PC-3 (cell line): ENCODE data around the gene PLA2G7. TPM values are rescaled to one million over a fixed set of nuclear protein-coding genes. Genes with fewer than 3 reads are reported as not detected.
A peak's percentile ranks its signal among the peaks of the same experiment; 100 is the strongest.

Experiments
- ATAC-seq: fragments of 200-7000 bp; cut with Tn5 transposase; 2 replicates; pipeline ENCODE4 v1.9.1; 2020; ENCODE audit warnings: mild to moderate bottlenecking, moderate library complexity
- BruUV-seq: library from RNA; stranded (reverse); fragments of 400-500 nt; replicated peaks from 2 replicates; lab custom pipeline; 2021; lab: Mats Ljungman, UMichigan
- CTCF ChIA-PET: fragments of 300-600 bp; sonication (Branson Sonifier 250); formaldehyde crosslinking; loops from one replicate; lab custom pipeline; 2022; ENCODE audit warnings: antibody characterized with exemption; lab: Charles Lee
- POLR2A ChIA-PET: fragments of 300-600 bp; sonication (Branson Sonifier 250); formaldehyde crosslinking; loops from one replicate; lab custom pipeline; 2022; ENCODE audit warnings: antibody characterized with exemption; ENCODE audit not compliant: unreplicated experiment; lab: Charles Lee
- DNase-seq: peaks from one replicate; pipeline ENCODE4 v3.0.0-alpha.2; 2015
- H2AFZ ChIP-seq: fragments of 300-600 bp; sonication (generic); 2 replicates; pipeline ENCODE4 v1.6.0; 2016; ENCODE audit warnings: antibody characterized with exemption, low read length
- H3F3A ChIP-seq: fragments of 300-600 bp; sonication (generic); one replicate; pipeline ENCODE4 v1.6.0; 2017; ENCODE audit warnings: antibody characterized with exemption, low read length, control low read depth, mild to moderate bottlenecking; ENCODE audit not compliant: unreplicated experiment
- H3K27ac ChIP-seq: fragments of 300-600 bp; sonication (generic); 2 replicates; pipeline ENCODE4 v1.5.1; 2016; ENCODE audit warnings: mild to moderate bottlenecking, low read length
- H3K27me3 ChIP-seq: fragments of 300-600 bp; sonication (generic); 2 replicates; pipeline ENCODE4 v1.6.1; 2016; ENCODE audit warnings: low read length, mixed read lengths
- H3K36me3 ChIP-seq: fragments of 300-600 bp; sonication (generic); 2 replicates; pipeline ENCODE4 v1.6.1; 2016; ENCODE audit warnings: low read depth, mixed run types, low read length, mixed read lengths
- H3K4me1 ChIP-seq: fragments of 300-600 bp; sonication (generic); 2 replicates; pipeline ENCODE4 v1.5.1; 2016; ENCODE audit warnings: low read length; ENCODE audit not compliant: insufficient read depth
- H3K4me2 ChIP-seq: fragments of 300-600 bp; sonication (generic); 2 replicates; pipeline ENCODE4 v1.6.0; 2016; ENCODE audit warnings: low read length
- H3K4me3 ChIP-seq: fragments of 300-600 bp; sonication (generic); 2 replicates; pipeline ENCODE4 v1.5.1; 2016; ENCODE audit warnings: mild to moderate bottlenecking, low read length, mixed read lengths
- H3K79me2 ChIP-seq: fragments of 300-600 bp; sonication (generic); 2 replicates; pipeline ENCODE4 v1.6.1; 2017; ENCODE audit warnings: low read length, mixed read lengths
- H3K9ac ChIP-seq: fragments of 300-600 bp; sonication (generic); 2 replicates; pipeline ENCODE4 v1.6.0; 2016; ENCODE audit warnings: mild to moderate bottlenecking, low read length
- H3K9me2 ChIP-seq: fragments of 300-600 bp; sonication (generic); replicated peaks from 2 replicates; pipeline ENCODE4 v1.6.1; 2016; ENCODE audit warnings: mixed run types, low read length, mixed read lengths
- H3K9me3 ChIP-seq: fragments of 300-600 bp; sonication (generic); 2 replicates; pipeline ENCODE4 v1.6.1; 2016; ENCODE audit warnings: low read length, mixed read lengths
- H4K20me1 ChIP-seq: fragments of 300-600 bp; sonication (generic); 2 replicates; pipeline ENCODE4 v1.6.1; 2016; ENCODE audit warnings: low read length, mixed read lengths
- CTCF ChIP-seq: fragments of 300-600 bp; sonication (generic); conservative IDR thresholded peaks from 2 replicates; pipeline ENCODE4 v1.5.1; 2017; ENCODE audit warnings: antibody characterized with exemption, low read depth, mild to moderate bottlenecking, low read length
- EZH2 ChIP-seq: fragments of 300-600 bp; sonication (generic); IDR thresholded peaks from one replicate; pipeline ENCODE4 v1.6.1; 2017; ENCODE audit warnings: antibody characterized with exemption, mild to moderate bottlenecking, low read length; ENCODE audit not compliant: unreplicated experiment
- EZH2phosphoT487 ChIP-seq: fragments of 300-600 bp; sonication (generic); IDR thresholded peaks from 2 replicates; pipeline ENCODE4 v1.6.1; 2018; ENCODE audit warnings: mild to moderate bottlenecking, antibody characterized with exemption, low read length, borderline replicate concordance
- intact Hi-C: fragments of 100-400 bp; cut with micrococcal nuclease; formaldehyde crosslinking; loops from 2 replicates; pipeline ENCODE4 v1.9.0; 2023
- total RNA-seq: library from RNA; depleted of rRNA; stranded (reverse); fragments of >200 nt; gene quantifications from 2 replicates; pipeline ENCODE4 v1.2.3, GENCODE V29; 2014

The PLA2G7 gene
- total RNA-seq, 1 experiment from 2014 or later = 2.9 TPM

GRCh38 chr6:46719099-46719498 lies 16.1 kb downstream of the PLA2G7 start:
- H3K9me2 ChIP-seq = no peaks in the 10 kb centered on the region
- no peak overlapping the region for H3K4me3 ChIP-seq
- H3K9ac ChIP-seq = peak overlapping the region; percentile 63
- DNase-seq (peak; percentile 98), ATAC-seq (peak; percentile 81)
- no peak overlapping the region for H2AFZ ChIP-seq
- no TSS peak for BruUV-seq
- no peaks in the 10 kb centered on the region for H3K9me3 ChIP-seq
- H3K4me1 ChIP-seq = peaks cover 76% of the 10 kb centered on the region
- no peaks in the 10 kb centered on the region for H3K36me3 ChIP-seq
- ChIA-PET POLR2A (interaction anchor here (0.5 kb wide), 1 partner anchor 294 kb away, joined by 3 read pairs; no protein-coding TSS in a partner anchor), CTCF (no interaction called here)
- H3K27me3 ChIP-seq = no peaks in the 10 kb centered on the region
- TF ChIP-seq EZH2 = no peak
- TF ChIP-seq CTCF = no peak
- TF ChIP-seq EZH2phosphoT487 = no peak
- H3K27ac ChIP-seq = peak overlapping the region; percentile 95
- H3K79me2 ChIP-seq = no peaks in the 10 kb centered on the region
- peaks cover 6% of the 10 kb centered on the region for H3F3A ChIP-seq
- H3K4me2 ChIP-seq = peak overlapping the region; percentile 49
- H4K20me1 ChIP-seq = no peaks in the 10 kb centered on the region
- intact Hi-C loops = loop anchor here (2.0 to 10.0 kb wide), 3 partner anchors 16 to 576 kb away; partner anchors contain the start of gene PLA2G7

GRCh38 chr6:46715141-46715540 lies 20.0 kb downstream of the PLA2G7 start:
- Histone ChIP-seq H3K36me3 (no peaks in the 10 kb centered on the region), H3K27ac (peak overlapping the region; percentile 86), H3K79me2 (no peaks in the 10 kb centered on the region), H3F3A (peaks cover 6% of the 10 kb centered on the region), H3K9ac (peak overlapping the region; percentile 32; the same call in 1 of the 2 replicates), H2AFZ (no peak overlapping the region), H4K20me1 (no peaks in the 10 kb centered on the region), H3K4me2 (peak overlapping the region; percentile 51), H3K4me3 (no peak overlapping the region), H3K4me1 (peaks cover 56% of the 10 kb centered on the region), H3K9me2 (no peaks in the 10 kb centered on the region), H3K9me3 (no peaks in the 10 kb centered on the region), H3K27me3 (no peaks in the 10 kb centered on the region)
- peak; percentile 80 for DNase-seq
- intact Hi-C loops = loop anchor here (5.0 to 10.0 kb wide), 2 partner anchors 277 to 580 kb away; no protein-coding TSS in a partner anchor
- POLR2A ChIA-PET = no interaction called here
- no peak for TF ChIP-seq EZH2
- ATAC-seq = peak; percentile 54
- CTCF ChIA-PET = no interaction called here
- no TSS peak for BruUV-seq

GRCh38 chr6:46711491-46711890 lies 23.7 kb downstream of the PLA2G7 start:
- no TSS peak for BruUV-seq

More at GRCh38 chr6:46711491-46711890, 23.7 kb downstream of the PLA2G7 start:
- TF ChIP-seq EZH2phosphoT487 = no peak
- no peak for TF ChIP-seq CTCF
- no peak for TF ChIP-seq EZH2
- no peaks in the 10 kb centered on the region for H3K9me3 ChIP-seq
- no peaks in the 10 kb centered on the region for H3K27me3 ChIP-seq
- intact Hi-C loops = loop anchor here (10.0 kb wide), 1 partner anchor 583 kb away; no protein-coding TSS in a partner anchor
- H2AFZ ChIP-seq = no peak overlapping the region
- H3K4me2 ChIP-seq = no peak overlapping the region
- DNase-seq (no peak), ATAC-seq (no peak)
- no peak overlapping the region for H3K27ac ChIP-seq
- ChIA-PET CTCF (no interaction called here), POLR2A (no interaction called here)
- H3K9me2 ChIP-seq = no peaks in the 10 kb centered on the region
- H3K4me1 ChIP-seq = peaks cover 23% of the 10 kb centered on the region
- H3K36me3 ChIP-seq = no peaks in the 10 kb centered on the region
- no peaks in the 10 kb centered on the region for H3F3A ChIP-seq
- no peak overlapping the region for H3K9ac ChIP-seq
- H4K20me1 ChIP-seq = no peaks in the 10 kb centered on the region
- H3K79me2 ChIP-seq = no peaks in the 10 kb centered on the region
- H3K4me3 ChIP-seq = no peak overlapping the region
